PFSK-1 (cell line): ENCODE data around the gene MINDY4B.

ENCODE experiments used
- POLR2AphosphoS5 ChIP-seq: IDR thresholded peaks from 2 replicates; pipeline ENCODE4 v1.6.1; 2012; ENCODE audit warnings: low read depth, mild to moderate bottlenecking, control low read depth, low read length, moderate library complexity
- REST ChIP-seq, 2 experiments: IDR thresholded peaks; 2 replicates each; pipeline versions ENCODE4 v1.6.1 to v1.8.0; 2011 to 2012; ENCODE audit warnings: low read depth in 2 of 2, low read length in 2 of 2, control low read depth in 1 of 2, inconsistent platforms in 1 of 2, mild to moderate bottlenecking in 1 of 2, moderate library complexity in 1 of 2; ENCODE audit not compliant: insufficient read depth in 1 of 2
- SIN3A ChIP-seq: IDR thresholded peaks from 2 replicates; pipeline ENCODE4 v1.6.1; 2012; ENCODE audit warnings: mild to moderate bottlenecking, low read length, moderate library complexity, borderline replicate concordance; ENCODE audit not compliant: insufficient read depth
- TAF1 ChIP-seq: IDR thresholded peaks from 2 replicates; pipeline ENCODE4 v1.6.1; 2012; ENCODE audit warnings: low read length, control low read depth, borderline replicate concordance; ENCODE audit not compliant: insufficient read depth

GRCh38 chr3:150840802-150841515 lies 64.3 kb downstream of the MINDY4B start:
- TF ChIP-seq REST (IDR thresholded peaks at IDR 0.05; ENCODE audit: insufficient read depth in 1 of 2, low read depth in 2 of 2, low read length in 2 of 2) = no peak
- no peak for TF ChIP-seq POLR2AphosphoS5
- TF ChIP-seq SIN3A = no peak
- no peak for TF ChIP-seq TAF1
